ENCODE results near the gene NPHP4.

DNA sequence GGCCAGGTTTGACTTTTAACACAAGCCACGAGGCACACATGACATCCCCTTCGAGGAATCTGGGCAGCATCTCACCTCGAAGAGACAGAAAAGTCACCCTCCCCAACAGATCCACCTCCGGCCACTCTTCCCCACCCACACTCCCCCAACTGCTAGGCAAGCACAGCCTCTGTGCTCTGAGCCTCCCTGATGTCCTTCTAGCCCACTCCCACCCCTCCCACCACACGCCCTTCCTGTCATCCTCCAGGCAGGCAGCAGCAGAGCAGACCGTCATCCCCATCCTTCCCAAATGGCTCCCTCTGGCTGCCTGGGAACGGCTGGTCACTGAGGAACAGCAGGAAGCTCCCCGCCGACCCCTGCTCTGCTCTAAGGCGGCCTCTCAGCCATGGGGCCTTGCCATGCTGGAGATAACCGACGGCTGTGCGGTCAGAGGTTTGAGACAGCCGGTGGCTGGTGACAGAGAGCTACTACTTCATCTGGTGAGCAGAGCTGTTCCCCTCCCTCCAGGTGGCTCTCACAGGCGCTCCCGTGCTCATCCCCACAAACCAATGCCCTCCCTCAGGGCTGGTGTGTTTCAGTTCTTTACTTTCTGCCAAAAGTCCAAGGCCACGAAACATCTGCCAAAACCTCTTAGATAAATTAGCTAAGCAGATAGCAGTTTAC is 25.6 kb downstream of the NPHP4 start:
- TF ChIP-seq CTCF (IDR thresholded peaks at IDR 0.05) = no peak
- no peak for TF ChIP-seq ATF3 (CRISPR knock-in tag; conservative IDR thresholded peaks at IDR 0.05)
- no peak for TF ChIP-seq USF2 (CRISPR knock-in tag; IDR thresholded peaks at IDR 0.05)
- no peak for TF ChIP-seq NFYB (CRISPR knock-in tag; conservative IDR thresholded peaks at IDR 0.05; ENCODE audit: low read depth)
- no peak for TF ChIP-seq NR2C2 (CRISPR knock-in tag; IDR thresholded peaks at IDR 0.05)
- TF ChIP-seq FOXJ3 (CRISPR knock-in tag; IDR thresholded peaks at IDR 0.05; ENCODE audit: borderline replicate concordance) = no peak
- TF ChIP-seq ETV6 (CRISPR knock-in tag; IDR thresholded peaks at IDR 0.05) = no peak
- no peak for TF ChIP-seq ZNF317 (CRISPR knock-in tag; IDR thresholded peaks at IDR 0.05; ENCODE audit: borderline replicate concordance, low read depth)
